SU-DHL-6 (cell line): ENCODE data around the gene LCE5A.

Source experiments
- H2AFZ ChIP-seq: fragments of 200-600 bp; sonication (generic); 2 replicates; pipeline ENCODE4 v1.6.1; 2014; ENCODE audit warnings: low read depth, mild to moderate bottlenecking, moderate library complexity, mixed read lengths, antibody characterized with exemption, low read length; ENCODE audit not compliant: severe bottlenecking
- H3F3A ChIP-seq: fragments of 200-600 bp; shearing (Covaris generic); 2 replicates; pipeline ENCODE4 v1.6.0; 2016; ENCODE audit warnings: antibody characterized with exemption, mild to moderate bottlenecking; ENCODE audit not compliant: insufficient read depth
- H3K27ac ChIP-seq: fragments of 200-600 bp; sonication (generic); 2 replicates; pipeline ENCODE4 v1.5.1; 2016; ENCODE audit warnings: low read depth, mild to moderate bottlenecking, low read length, moderate library complexity, mixed read lengths
- H3K27me3 ChIP-seq: fragments of 200-600 bp; sonication (generic), shearing (Covaris generic); 2 replicates; pipeline ENCODE4 v1.6.0; 2014; ENCODE audit warnings: mild to moderate bottlenecking, low read length
- H3K36me3 ChIP-seq: fragments of 200-600 bp; sonication (generic); 2 replicates; pipeline ENCODE4 v1.6.1; 2014; ENCODE audit warnings: mild to moderate bottlenecking, low read length, mixed read lengths
- H3K4me2 ChIP-seq: fragments of 300-600, 200-600 bp; shearing (Covaris generic), sonication (generic); 2 replicates; pipeline ENCODE4 v1.6.0; 2014; ENCODE audit warnings: low read length, low read depth, mild to moderate bottlenecking; ENCODE audit not compliant: poor library complexity, severe bottlenecking
- H3K4me3 ChIP-seq: fragments of 200-600 bp; sonication (generic); 2 replicates; pipeline ENCODE4 v1.5.1; 2014; ENCODE audit warnings: antibody characterized with exemption, low read length, mild to moderate bottlenecking, mixed read lengths; ENCODE audit not compliant: insufficient read depth, poor library complexity, severe bottlenecking
- H3K79me2 ChIP-seq: fragments of 200-600 bp; sonication (generic); 2 replicates; pipeline ENCODE4 v1.6.1; 2014; ENCODE audit warnings: mild to moderate bottlenecking, low read length, moderate library complexity; ENCODE audit not compliant: insufficient read depth
- H3K9ac ChIP-seq: fragments of 200-600 bp; sonication (generic); 2 replicates; pipeline ENCODE4 v1.7.0; 2014; ENCODE audit warnings: mild to moderate bottlenecking, low read length
- H3K9me2 ChIP-seq: fragments of 200-600 bp; sonication (generic); replicated peaks from 2 replicates; pipeline ENCODE4 v1.6.1; 2014; ENCODE audit warnings: low read length; ENCODE audit not compliant: insufficient read depth
- H3K9me3 ChIP-seq: fragments of 200-600 bp; sonication (generic); 2 replicates; pipeline ENCODE4 v1.6.1; 2014; ENCODE audit warnings: low read length, mixed read lengths; ENCODE audit not compliant: insufficient read depth
- H4K20me1 ChIP-seq: fragments of 200-600 bp; sonication (generic); 2 replicates; pipeline ENCODE4 v1.6.1; 2014; ENCODE audit warnings: low read depth, mild to moderate bottlenecking, antibody characterized with exemption, low read length, moderate library complexity, mixed read lengths
- CTCF ChIP-seq: fragments of 200-600 bp; sonication (generic); IDR thresholded peaks from one replicate; pipeline ENCODE4 v1.5.1; 2017; ENCODE audit warnings: antibody characterized with exemption, mild to moderate bottlenecking, low read length, moderate library complexity; ENCODE audit not compliant: insufficient read depth, poor library complexity, severe bottlenecking
- EZH2phosphoT487 ChIP-seq: fragments of 200-600 bp; sonication (generic), shearing (Covaris generic); conservative IDR thresholded peaks from 2 replicates; pipeline ENCODE4 v1.6.1; 2018; ENCODE audit warnings: mild to moderate bottlenecking, antibody characterized with exemption, low read length, moderate library complexity, mixed read lengths

LCE5A gene

GRCh38 chr1:152519851-152520250, 9.2 kb downstream of the LCE5A start:
- Histone ChIP-seq H3K27me3 (no peaks in the 10 kb centered on the region), H3K4me2 (no peak overlapping the region), H3F3A (no peaks in the 10 kb centered on the region), H3K79me2 (no peaks in the 10 kb centered on the region), H3K36me3 (no peaks in the 10 kb centered on the region), H3K4me3 (no peak overlapping the region), H4K20me1 (no peaks in the 10 kb centered on the region), H3K9me2 (no peaks in the 10 kb centered on the region), H3K9ac (no peak overlapping the region), H3K9me3 (no peaks in the 10 kb centered on the region), H3K27ac (no peak overlapping the region), H2AFZ (no peak overlapping the region)
- TF ChIP-seq EZH2phosphoT487, result no peak
- no peak for TF ChIP-seq CTCF

GRCh38 chr1:152520561-152521090, 10.0 kb downstream of the LCE5A start:
- no peaks in the 10 kb centered on the region for H3K36me3 ChIP-seq
- no peak overlapping the region for H3K4me2 ChIP-seq
- TF ChIP-seq CTCF (no peak), EZH2phosphoT487 (no peak)
- H3K4me3 ChIP-seq, result no peak overlapping the region
- H3K79me2 ChIP-seq, result no peaks in the 10 kb centered on the region
- no peak overlapping the region for H3K27ac ChIP-seq
- H4K20me1 ChIP-seq, result no peaks in the 10 kb centered on the region
- no peaks in the 10 kb centered on the region for H3K9me2 ChIP-seq
- no peaks in the 10 kb centered on the region for H3F3A ChIP-seq
- H3K9me3 ChIP-seq, result no peaks in the 10 kb centered on the region
- no peaks in the 10 kb centered on the region for H3K27me3 ChIP-seq
- no peak overlapping the region for H2AFZ ChIP-seq
- H3K9ac ChIP-seq, result no peak overlapping the region

DNA sequence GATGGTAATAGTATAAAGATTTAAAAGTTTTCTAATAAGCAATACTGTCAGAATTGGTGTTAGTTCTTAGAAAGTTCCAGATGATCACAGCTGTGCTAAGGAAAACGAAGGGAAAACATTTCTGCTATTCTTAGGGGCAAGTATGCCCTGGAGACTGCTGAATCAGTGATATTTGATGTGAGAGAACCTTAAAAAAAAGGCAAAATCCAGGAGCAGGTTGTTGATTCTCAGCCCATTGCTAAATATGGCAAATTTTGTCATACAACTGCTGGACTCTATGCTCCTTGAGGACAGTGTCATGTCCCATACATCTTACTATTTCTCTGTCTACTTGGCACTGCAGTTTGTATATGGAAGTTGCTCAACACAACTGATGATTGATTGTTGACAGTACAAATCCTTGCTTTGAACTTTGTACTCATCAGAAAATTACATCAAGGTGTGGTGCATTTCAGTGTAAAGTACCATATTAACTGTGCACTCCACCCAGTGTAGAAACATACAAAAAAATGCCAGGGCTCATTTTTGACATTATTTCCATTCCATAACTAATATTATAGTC, 14.6 kb downstream of the LCE5A start:
- Histone ChIP-seq H3K4me3 (no peak overlapping the region), H3K79me2 (no peaks in the 10 kb centered on the region), H2AFZ (no peak overlapping the region), H3K9me2 (no peaks in the 10 kb centered on the region), H3K9me3 (no peaks in the 10 kb centered on the region), H3K4me2 (no peak overlapping the region), H3K9ac (no peak overlapping the region), H3F3A (no peaks in the 10 kb centered on the region), H3K27me3 (no peaks in the 10 kb centered on the region), H4K20me1 (no peaks in the 10 kb centered on the region), H3K36me3 (no peaks in the 10 kb centered on the region), H3K27ac (no peak overlapping the region)
- no peak for TF ChIP-seq CTCF
- no peak for TF ChIP-seq EZH2phosphoT487
